Thyroid gland (tissue), 4 donors: ENCODE data around the gene MSH2.

Source experiments
- CTCF ChIP-seq, 6 experiments: fragments of 200-600 bp in 3 of 6; fragments of 450-650 bp in 3 of 6; sonication (generic) in 3 of 6; IDR thresholded peaks; one replicate each; pipeline ENCODE4 v1.5.1; 2016 to 2019; ENCODE audit warnings: antibody characterized with exemption in 6 of 6, mild to moderate bottlenecking in 2 of 6, inconsistent platforms in 1 of 6, moderate library complexity in 1 of 6
- POLR2A ChIP-seq, 2 donors: fragments of 450-650 bp; IDR thresholded peaks; one replicate each; pipeline ENCODE4 v1.6.1; 2017; ENCODE audit warnings: antibody characterized with exemption in 2 of 2, mild to moderate bottlenecking in 2 of 2, moderate library complexity in 1 of 2

- TF ChIP-seq CTCF (IDR thresholded peaks at IDR 0.05) (no peak), POLR2A (IDR thresholded peaks at IDR 0.05) (no peak)
Measured at GRCh38 chr2:47484396-47484795, 81.4 kb downstream of the MSH2 start.
